H1 (cell line): ENCODE results near the gene CRYM. TPM values are rescaled to one million over a fixed set of nuclear protein-coding genes. Genes with fewer than 3 reads are reported as not detected.

Experiments
- RBBP5 ChIP-seq: IDR thresholded peaks from 2 replicates; pipeline ENCODE4 v1.7.1; 2012; ENCODE audit warnings: low read depth, mild to moderate bottlenecking, inconsistent platforms, low read length, moderate library complexity, borderline replicate concordance
- RFX5 ChIP-seq: IDR thresholded peaks from 2 replicates; pipeline ENCODE4 v1.6.1; 2011; ENCODE audit warnings: low read depth, low read length, improper control_type of control experiment, borderline replicate concordance
- SAP30 ChIP-seq: fragments of 300-600 bp; sonication (generic); IDR thresholded peaks from 2 replicates; pipeline ENCODE4 v1.7.1; 2012; ENCODE audit warnings: low read length, moderate library complexity, mild to moderate bottlenecking, inconsistent platforms; ENCODE audit not compliant: insufficient read depth, insufficient replicate concordance
- polyA plus RNA-seq, 7 experiments: library from polyadenylated mRNA; depleted of rRNA in 3 of 7; stranded (reverse) in 5 of 7; unstranded in 2 of 7; fragments of >200 nt in 5 of 7; fragments of 200-250 nt in 2 of 7; gene quantifications; 1 replicate in 5 of 7; 2 replicates in 1 of 7; 4 replicates in 1 of 7; pipeline versions ENCODE4 v1.2.1 to v1.2.3, GENCODE V29; 2011 to 2013; ENCODE audit warnings: missing spikeins in 2 of 7, mixed read lengths in 2 of 7
- total RNA-seq: library from RNA; stranded (reverse); fragmentation: NEBNext Ultra II Directional; extraction: Animal tissue kit (Norgen Biotek cat#: 25700); gene quantifications from 2 replicates; pipeline ENCODE4 v1.2.1, GENCODE V29; 2021
- TF ChIP-seq, protein P1 (sequence below), 3 experiments: IDR thresholded peaks; 1 replicate in 2 of 3; 2 replicates in 1 of 3; pipeline versions ENCODE4 v1.5.1 to v1.6.1; 2011; ENCODE audit warnings: low read length in 3 of 3, mild to moderate bottlenecking in 3 of 3, inconsistent platforms in 2 of 3, low read depth in 1 of 3, moderate library complexity in 1 of 3; ENCODE audit not compliant: insufficient read depth in 1 of 3; ENCODE audit errors: control extremely low read depth in 1 of 3

Gene CRYM
- total and polyA plus RNA-seq, 2 of the 8 experiments (the other 6 are each of a cell fraction or from before 2014, with no cell fraction given): 12.9 to 40.4 TPM

GRCh38 chr16:21218153-21218552, 59.9 kb downstream of the CRYM start (continued):
- TF ChIP-seq RFX5 (no peak), RBBP5 (no peak), SAP30 (no peak)
- TF ChIP-seq, protein P1, sequence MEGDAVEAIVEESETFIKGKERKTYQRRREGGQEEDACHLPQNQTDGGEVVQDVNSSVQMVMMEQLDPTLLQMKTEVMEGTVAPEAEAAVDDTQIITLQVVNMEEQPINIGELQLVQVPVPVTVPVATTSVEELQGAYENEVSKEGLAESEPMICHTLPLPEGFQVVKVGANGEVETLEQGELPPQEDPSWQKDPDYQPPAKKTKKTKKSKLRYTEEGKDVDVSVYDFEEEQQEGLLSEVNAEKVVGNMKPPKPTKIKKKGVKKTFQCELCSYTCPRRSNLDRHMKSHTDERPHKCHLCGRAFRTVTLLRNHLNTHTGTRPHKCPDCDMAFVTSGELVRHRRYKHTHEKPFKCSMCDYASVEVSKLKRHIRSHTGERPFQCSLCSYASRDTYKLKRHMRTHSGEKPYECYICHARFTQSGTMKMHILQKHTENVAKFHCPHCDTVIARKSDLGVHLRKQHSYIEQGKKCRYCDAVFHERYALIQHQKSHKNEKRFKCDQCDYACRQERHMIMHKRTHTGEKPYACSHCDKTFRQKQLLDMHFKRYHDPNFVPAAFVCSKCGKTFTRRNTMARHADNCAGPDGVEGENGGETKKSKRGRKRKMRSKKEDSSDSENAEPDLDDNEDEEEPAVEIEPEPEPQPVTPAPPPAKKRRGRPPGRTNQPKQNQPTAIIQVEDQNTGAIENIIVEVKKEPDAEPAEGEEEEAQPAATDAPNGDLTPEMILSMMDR (IDR thresholded peaks at IDR 0.05; ENCODE audit: control extremely low read depth in 1 of 3, insufficient read depth in 1 of 3, low read depth in 1 of 3, low read length in 3 of 3): no peak
- TF ChIP-seq, all 59 proteins: peak for 0
